Lower leg skin (tissue), 4 donors: Measurements from ENCODE around the gene FAM236A. TPM values are rescaled to one million over a fixed set of nuclear protein-coding genes. Genes with fewer than 3 reads are reported as not detected.

Experiments used
- total RNA-seq, 4 donors: library from RNA; depleted of rRNA; stranded (reverse); fragments of >200 nt; gene quantifications; one replicate each; pipeline ENCODE4 v1.1.0, GENCODE V29; 2016

FAM236A gene
- total RNA-seq, 4 donors from 2014 or later: not detected

Other genes starting within 250 kb of the FAM236A start
- gene PHKA1, start 223.9 kb upstream of the FAM236A start, total RNA-seq: 1 to 10 TPM in 3 of 4 donors, under 1 TPM in 1; 0.76 to 4.0 (median 2.5) TPM
- gene DMRTC1B, start 161.3 kb upstream of the FAM236A start, total RNA-seq: under 1 TPM in 1 of 4 donors, not detected in 3; 0.34 TPM
- not detected for gene FAM236B, start 155.5 kb upstream of the FAM236A start, total RNA-seq
- not detected for gene FAM236D, start 130.0 kb upstream of the FAM236A start, total RNA-seq
- gene FAM236C, start 25.6 kb upstream of the FAM236A start, total RNA-seq: not detected
- not detected for gene DMRTC1, start 5.6 kb downstream of the FAM236A start, total RNA-seq
- gene PABPC1L2B, start 64.7 kb downstream of the FAM236A start, total RNA-seq: not detected
- gene PABPC1L2A, start 141.3 kb downstream of the FAM236A start, total RNA-seq: under 1 TPM in 1 of 4 donors, not detected in 3; 0.13 TPM